Epithelial cell of proximal tubule (primary cell): ENCODE data around the gene FMNL2. TPM values are rescaled to one million over a fixed set of nuclear protein-coding genes. Genes with fewer than 3 reads are reported as not detected.

Experiments
- DNase-seq: peaks from one replicate; pipeline ENCODE4 v3.0.0-alpha.2; 2011; ENCODE audit warnings: low read depth
- H3K4me3 ChIP-seq: 2 replicates; pipeline ENCODE4 v1.5.1; 2011; ENCODE audit warnings: low read depth, mild to moderate bottlenecking, low read length
- total RNA-seq: library from RNA; depleted of rRNA; stranded (reverse); fragments of >200 nt; gene quantifications from 2 replicates; pipeline ENCODE4 v1.2.3, GENCODE V29; 2015
- TF ChIP-seq, protein P1 (sequence below): conservative IDR thresholded peaks from 2 replicates; pipeline ENCODE4 v1.5.1; 2012; ENCODE audit warnings: low read depth, mild to moderate bottlenecking, low read length

The FMNL2 gene
- total RNA-seq, 1 donor from 2014 or later: 29.7 TPM

DNA sequence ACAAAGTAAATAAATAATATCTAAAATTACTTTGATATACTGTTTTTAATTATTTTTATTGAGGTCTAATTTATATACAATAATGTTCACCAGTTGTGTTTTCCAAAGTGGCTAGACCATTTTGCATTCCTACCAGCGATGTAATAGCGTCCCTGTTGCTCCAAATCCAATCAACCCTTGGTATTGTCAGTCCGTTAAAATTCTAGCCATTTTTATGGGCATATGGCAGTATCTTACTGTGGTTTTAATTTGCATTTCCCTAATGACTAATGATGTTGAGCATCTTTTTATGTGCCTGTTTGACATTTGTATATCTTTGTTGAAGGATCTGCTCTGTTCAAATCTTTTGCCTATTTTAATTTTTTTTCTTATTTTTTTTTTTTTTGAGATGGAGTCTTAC, 197.3 kb downstream of the FMNL2 start:
- TF ChIP-seq, protein P1, sequence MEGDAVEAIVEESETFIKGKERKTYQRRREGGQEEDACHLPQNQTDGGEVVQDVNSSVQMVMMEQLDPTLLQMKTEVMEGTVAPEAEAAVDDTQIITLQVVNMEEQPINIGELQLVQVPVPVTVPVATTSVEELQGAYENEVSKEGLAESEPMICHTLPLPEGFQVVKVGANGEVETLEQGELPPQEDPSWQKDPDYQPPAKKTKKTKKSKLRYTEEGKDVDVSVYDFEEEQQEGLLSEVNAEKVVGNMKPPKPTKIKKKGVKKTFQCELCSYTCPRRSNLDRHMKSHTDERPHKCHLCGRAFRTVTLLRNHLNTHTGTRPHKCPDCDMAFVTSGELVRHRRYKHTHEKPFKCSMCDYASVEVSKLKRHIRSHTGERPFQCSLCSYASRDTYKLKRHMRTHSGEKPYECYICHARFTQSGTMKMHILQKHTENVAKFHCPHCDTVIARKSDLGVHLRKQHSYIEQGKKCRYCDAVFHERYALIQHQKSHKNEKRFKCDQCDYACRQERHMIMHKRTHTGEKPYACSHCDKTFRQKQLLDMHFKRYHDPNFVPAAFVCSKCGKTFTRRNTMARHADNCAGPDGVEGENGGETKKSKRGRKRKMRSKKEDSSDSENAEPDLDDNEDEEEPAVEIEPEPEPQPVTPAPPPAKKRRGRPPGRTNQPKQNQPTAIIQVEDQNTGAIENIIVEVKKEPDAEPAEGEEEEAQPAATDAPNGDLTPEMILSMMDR: no peak
- DNase-seq: no peak
- no peak overlapping the region for H3K4me3 ChIP-seq

DNA sequence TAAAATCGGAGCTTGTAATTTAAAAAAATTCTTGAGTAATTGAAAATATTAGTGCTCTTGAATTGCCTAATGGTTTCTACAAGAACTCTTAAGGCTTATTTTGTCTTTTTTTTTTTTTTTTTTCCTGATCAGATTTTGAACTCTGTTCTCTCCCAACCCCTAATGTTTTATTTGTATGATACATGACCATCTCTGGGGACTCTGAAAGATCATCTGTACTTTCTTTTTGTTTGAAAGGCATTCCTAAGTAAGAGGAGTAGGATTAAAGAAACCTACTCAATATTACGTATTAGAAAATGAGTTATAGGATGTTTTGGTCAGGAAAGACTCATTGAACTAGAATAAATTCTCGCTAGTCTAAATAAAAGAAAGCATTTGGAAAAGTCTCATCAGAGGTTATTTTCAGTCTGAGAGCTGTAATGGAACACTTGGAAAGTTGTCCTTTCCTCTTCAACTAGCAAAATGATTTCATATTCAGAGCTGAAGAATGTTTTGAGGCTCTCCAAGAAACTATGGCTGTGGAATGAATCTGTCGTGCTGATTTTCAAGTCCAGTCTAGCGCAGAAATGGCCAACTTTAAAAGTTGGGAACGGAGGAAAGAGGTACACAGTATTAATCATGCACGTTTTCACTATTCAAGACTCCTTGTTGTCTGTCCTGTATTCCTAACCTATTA, 199.6 kb downstream of the FMNL2 start:
- H3K4me3 ChIP-seq: no peak overlapping the region
- TF ChIP-seq, protein P1: no peak
- DNase-seq: no peak

DNA sequence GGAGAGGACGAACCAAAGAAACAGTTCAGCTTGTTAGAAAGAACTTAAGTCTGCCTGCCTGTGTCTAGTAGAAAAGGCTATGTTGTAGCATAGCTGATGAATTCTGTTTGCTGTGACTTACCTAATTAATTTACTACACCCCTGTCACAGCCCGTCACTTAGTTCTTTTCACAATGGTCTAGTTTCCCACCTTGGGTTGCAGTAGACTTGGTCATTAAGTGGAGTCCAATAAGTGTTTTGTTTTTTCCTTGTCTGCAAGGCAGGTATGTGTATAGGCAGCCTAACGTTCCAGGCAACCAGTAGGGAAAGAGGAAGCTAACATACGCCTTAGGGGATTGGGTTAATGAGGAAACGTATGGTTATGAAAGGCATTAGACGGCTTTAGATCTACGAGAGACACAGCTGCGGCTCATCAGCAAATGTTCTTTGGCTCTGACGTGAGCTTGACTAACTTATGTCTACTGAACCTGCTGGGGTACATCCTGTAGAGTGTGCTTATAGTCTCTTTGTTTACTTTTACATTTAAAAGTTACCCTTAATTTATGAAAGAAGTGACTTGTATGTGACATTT, 202.2 kb downstream of the FMNL2 start:
- DNase-seq: no peak
- H3K4me3 ChIP-seq: no peak overlapping the region
- TF ChIP-seq, protein P1: no peak

DNA sequence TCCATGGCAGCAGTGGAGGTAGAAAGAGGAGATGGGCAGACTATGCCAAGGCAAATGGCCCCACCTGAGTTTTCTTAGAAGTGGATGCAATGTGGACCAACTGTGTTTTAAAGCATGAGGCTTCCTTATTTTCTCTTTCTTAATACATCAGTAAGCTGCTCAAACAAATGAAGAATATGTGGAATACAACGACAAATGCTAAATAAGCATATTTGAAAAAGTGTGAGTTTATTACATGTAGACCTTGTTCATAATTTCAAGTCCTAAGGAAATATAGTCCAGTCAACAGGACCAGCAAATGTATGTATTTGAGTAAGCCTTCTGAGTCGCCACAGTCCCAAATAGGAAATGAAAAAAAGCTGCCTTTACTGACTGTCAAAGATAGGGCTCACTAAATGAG, 204.4 kb downstream of the FMNL2 start:
- no peak overlapping the region for H3K4me3 ChIP-seq
- TF ChIP-seq, protein P1: no peak
- DNase-seq: no peak

GRCh38 chr2:152541712-152542111, 206.7 kb downstream of the FMNL2 start:
- no peak for DNase-seq
- H3K4me3 ChIP-seq: no peak overlapping the region
- TF ChIP-seq, protein P1: no peak

DNA sequence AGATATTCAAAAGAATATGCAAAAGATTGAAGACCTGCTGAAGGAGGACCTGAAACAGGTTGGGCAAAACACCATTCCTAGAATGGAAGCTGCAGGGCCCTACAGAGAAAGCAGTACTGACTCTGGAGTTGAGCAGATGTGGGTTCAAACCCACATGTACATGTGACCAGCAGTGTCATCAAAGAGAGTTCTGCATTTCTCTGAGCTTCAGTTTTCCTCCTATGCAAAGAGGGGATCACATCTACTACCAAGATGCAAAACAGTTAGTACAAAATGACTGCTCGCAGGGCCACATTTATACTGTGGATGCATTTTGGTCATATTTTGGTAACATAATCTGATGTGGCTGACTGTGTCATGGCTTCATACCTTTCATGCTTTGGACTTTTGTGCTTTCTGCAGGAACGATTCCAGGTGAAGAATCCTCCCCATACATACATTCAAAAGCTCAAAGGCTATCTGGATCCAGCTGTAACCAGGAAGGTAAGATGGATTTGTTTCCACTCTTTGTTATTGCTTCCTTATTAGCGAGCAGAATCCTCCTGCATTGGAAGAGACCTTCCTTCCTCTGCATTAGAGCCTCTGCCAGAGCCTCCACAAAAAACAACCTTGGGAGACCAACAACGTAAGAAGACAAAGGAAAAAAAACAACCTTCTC, 207.5 kb downstream of the FMNL2 start:
- no peak overlapping the region for H3K4me3 ChIP-seq
- no peak for DNase-seq
- TF ChIP-seq, protein P1: no peak
